ENCODE measurements around the gene RFC5. TPM values are rescaled to one million over a fixed set of nuclear protein-coding genes. Genes with fewer than 3 reads are reported as not detected.

The RFC5 gene
- total RNA-seq, 1 donor from 2014 or later = 8.3 TPM

- no peaks in the 10 kb centered on the region for H3K9me3 Mint-ChIP-seq (ENCODE audit: unreplicated experiment)
- TF ChIP-seq, protein P1, sequence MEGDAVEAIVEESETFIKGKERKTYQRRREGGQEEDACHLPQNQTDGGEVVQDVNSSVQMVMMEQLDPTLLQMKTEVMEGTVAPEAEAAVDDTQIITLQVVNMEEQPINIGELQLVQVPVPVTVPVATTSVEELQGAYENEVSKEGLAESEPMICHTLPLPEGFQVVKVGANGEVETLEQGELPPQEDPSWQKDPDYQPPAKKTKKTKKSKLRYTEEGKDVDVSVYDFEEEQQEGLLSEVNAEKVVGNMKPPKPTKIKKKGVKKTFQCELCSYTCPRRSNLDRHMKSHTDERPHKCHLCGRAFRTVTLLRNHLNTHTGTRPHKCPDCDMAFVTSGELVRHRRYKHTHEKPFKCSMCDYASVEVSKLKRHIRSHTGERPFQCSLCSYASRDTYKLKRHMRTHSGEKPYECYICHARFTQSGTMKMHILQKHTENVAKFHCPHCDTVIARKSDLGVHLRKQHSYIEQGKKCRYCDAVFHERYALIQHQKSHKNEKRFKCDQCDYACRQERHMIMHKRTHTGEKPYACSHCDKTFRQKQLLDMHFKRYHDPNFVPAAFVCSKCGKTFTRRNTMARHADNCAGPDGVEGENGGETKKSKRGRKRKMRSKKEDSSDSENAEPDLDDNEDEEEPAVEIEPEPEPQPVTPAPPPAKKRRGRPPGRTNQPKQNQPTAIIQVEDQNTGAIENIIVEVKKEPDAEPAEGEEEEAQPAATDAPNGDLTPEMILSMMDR (IDR thresholded peaks at IDR 0.05; ENCODE audit: unreplicated experiment) = no peak
- H3K27me3 Mint-ChIP-seq (ENCODE audit: unreplicated experiment) = peaks cover 5% of the 10 kb centered on the region
- no peak for DNase-seq (ENCODE audit: low spot score)
- peaks cover 44% of the 10 kb centered on the region for H3K36me3 Mint-ChIP-seq (ENCODE audit: low read depth, unreplicated experiment)
- H3K4me1 Mint-ChIP-seq (ENCODE audit: unreplicated experiment) = no peaks in the 10 kb centered on the region
- H3K4me3 Mint-ChIP-seq (ENCODE audit: unreplicated experiment) = no peak overlapping the region
- no peak overlapping the region for H3K27ac Mint-ChIP-seq (ENCODE audit: unreplicated experiment)
Observed at GRCh38 chr12:118046430-118046829, 29.9 kb downstream of the RFC5 start.

DNA sequence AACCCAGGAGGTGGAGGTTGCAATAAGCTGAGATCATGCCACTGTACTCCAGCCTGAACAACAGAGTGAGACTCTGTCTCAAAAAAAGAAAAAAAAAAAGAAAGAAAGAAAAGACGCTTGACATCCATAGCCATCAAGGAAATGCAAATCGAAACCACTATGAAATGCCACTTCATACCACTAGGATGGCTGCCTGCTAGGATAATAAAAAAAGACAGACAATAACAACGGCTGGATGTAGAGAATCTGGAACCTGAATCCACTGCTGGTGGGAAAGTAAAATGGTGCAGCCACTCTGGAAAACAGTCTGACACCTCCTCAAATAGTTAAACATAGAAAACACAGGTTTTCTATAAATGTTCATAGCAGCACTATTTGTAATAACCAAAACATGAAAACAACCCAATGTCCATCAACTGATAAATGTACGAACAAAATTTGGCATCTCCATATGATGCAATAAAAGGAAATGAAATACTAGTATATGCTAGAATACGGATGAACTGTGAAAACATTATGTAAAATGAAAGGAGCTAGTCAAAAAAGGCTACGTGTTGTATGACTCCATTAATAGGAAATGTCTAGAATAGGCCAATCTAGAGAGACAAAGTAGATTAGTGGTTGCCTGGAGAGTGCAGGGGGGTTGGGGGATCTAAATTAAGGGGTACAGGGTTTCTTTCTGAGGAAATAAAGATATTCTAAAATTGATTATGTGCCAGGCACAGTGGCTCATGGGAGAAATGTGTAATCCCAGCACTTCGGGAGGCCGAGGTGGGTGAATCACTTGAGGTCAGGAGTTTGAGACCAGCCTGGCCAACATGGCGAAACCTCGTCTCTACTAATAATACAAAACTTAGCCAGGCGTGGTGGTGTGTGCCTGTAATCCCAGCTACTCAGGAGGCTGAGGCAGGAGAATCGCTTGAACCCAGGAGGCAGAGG lies 34.7 kb downstream of the RFC5 start:
- DNase-seq (ENCODE audit: low spot score) = no peak
- no peaks in the 10 kb centered on the region for H3K9me3 Mint-ChIP-seq (ENCODE audit: unreplicated experiment)
- no peaks in the 10 kb centered on the region for H3K27me3 Mint-ChIP-seq (ENCODE audit: unreplicated experiment)
- TF ChIP-seq, protein P1 (IDR thresholded peaks at IDR 0.05; ENCODE audit: unreplicated experiment) = peak; percentile 46
- no peak overlapping the region for H3K27ac Mint-ChIP-seq (ENCODE audit: unreplicated experiment)
- peak overlapping the region; percentile 66 for H3K4me3 Mint-ChIP-seq (ENCODE audit: unreplicated experiment)
- peaks cover 23% of the 10 kb centered on the region for H3K36me3 Mint-ChIP-seq (ENCODE audit: low read depth, unreplicated experiment)
- H3K4me1 Mint-ChIP-seq (ENCODE audit: unreplicated experiment) = peaks cover 9% of the 10 kb centered on the region

DNA sequence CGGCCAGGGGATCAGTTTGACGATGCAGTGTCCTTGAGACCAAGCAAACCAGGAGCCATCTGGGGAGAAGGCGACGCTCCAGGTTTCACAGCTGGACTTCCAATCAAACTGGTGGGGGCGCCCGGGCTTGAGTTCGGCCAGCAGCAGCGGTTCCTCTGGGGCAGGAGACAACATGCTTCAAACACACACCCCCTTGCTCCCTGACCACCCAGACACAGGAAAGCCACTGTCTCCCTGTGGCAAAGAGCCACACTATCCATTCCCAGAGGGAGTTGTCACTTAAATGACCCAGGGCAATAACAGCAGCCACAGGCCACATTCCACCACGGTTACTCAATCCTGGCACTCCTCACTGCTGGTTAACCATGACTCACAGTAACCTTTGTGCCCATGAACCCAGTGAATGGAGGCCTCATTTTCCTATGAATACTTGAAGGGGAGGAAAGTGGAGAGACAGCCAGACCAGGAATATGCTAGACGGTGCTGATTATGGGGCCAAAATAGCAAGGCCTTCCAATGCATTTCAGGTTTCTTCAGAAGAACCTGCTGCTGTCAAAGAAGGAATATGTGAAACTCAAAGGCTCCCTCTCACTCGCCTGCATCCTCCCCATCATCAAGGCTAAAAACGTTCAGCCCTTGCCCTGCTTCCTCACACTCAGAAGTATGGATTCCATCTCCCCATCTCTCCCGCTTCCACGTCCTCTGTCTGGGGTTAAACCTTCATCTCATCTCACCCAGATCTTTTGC lies 36.0 kb downstream of the RFC5 start:
- no peak overlapping the region for H3K27ac Mint-ChIP-seq (ENCODE audit: unreplicated experiment)

DNA sequence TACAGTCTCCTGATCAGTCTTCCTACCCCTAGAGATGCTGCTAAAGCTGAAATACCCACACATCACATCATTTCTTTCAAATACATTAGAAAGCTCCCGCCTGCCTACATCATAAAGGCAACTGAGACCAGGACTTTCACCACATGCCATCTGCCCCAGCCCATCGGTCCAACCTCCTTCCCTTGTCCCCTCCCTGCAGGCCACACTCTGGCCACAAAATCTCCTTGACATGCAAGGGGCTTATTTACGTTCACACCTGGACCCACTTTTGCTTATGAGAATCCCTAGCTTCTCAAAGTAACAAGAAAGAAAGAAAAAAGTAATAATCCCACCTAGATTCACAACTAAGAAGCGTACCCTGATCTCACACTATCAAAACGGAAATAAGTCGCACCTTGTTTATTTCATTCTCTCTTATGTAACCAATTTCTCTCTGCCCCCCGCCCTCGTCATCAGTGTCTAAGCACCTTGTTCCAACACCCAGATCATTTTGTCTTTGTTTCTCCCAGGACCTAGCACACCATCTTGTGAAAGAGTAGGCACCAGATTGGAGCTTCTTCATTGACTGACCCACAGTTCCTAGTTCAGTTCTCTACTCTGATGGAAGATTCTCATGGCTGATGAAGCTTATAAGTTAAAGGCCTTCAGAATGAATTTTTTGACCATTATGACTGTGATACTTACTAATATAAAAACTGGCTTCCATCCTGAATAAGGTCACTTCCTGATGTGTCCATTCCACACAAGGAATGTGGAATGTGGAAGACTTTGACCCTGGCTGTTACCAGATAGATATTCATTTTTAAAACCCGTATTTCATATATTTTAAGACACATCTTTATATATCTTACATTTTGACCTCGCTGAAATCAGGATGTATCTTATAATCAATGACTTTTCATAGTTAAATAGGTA lies 36.8 kb downstream of the RFC5 start:
- TF ChIP-seq, protein P1 (IDR thresholded peaks at IDR 0.05; ENCODE audit: unreplicated experiment) = no peak
- no peak overlapping the region for H3K27ac Mint-ChIP-seq (ENCODE audit: unreplicated experiment)
- peaks cover 11% of the 10 kb centered on the region for H3K4me1 Mint-ChIP-seq (ENCODE audit: unreplicated experiment)
- no peaks in the 10 kb centered on the region for H3K9me3 Mint-ChIP-seq (ENCODE audit: unreplicated experiment)
- H3K4me3 Mint-ChIP-seq (ENCODE audit: unreplicated experiment) = peak overlapping the region; percentile 9
- no peaks in the 10 kb centered on the region for H3K27me3 Mint-ChIP-seq (ENCODE audit: unreplicated experiment)
- peaks cover 20% of the 10 kb centered on the region for H3K36me3 Mint-ChIP-seq (ENCODE audit: low read depth, unreplicated experiment)
- DNase-seq (ENCODE audit: low spot score) = no peak

More for the DNA sequence above, 36.0 kb downstream of the RFC5 start:
- TF ChIP-seq, protein P1 (IDR thresholded peaks at IDR 0.05; ENCODE audit: unreplicated experiment) = no peak
- H3K4me1 Mint-ChIP-seq (ENCODE audit: unreplicated experiment) = peaks cover 11% of the 10 kb centered on the region
- no peak overlapping the region for H3K4me3 Mint-ChIP-seq (ENCODE audit: unreplicated experiment)
- peaks cover 20% of the 10 kb centered on the region for H3K36me3 Mint-ChIP-seq (ENCODE audit: low read depth, unreplicated experiment)
- H3K9me3 Mint-ChIP-seq (ENCODE audit: unreplicated experiment) = no peaks in the 10 kb centered on the region
- no peak for DNase-seq (ENCODE audit: low spot score)
- H3K27me3 Mint-ChIP-seq (ENCODE audit: unreplicated experiment) = no peaks in the 10 kb centered on the region
